MM.1S (cell line): ENCODE data around the gene DKC1.

Experiments used
- DNase-seq: peaks from one replicate; pipeline ENCODE4 v3.0.0-alpha.2; 2015
- H2AFZ ChIP-seq: fragments of 300-600 bp; sonication (generic); 2 replicates; pipeline ENCODE4 v1.6.0; 2016; ENCODE audit warnings: antibody characterized with exemption, low read length
- H3F3A ChIP-seq: fragments of 300-600 bp; sonication (generic); 2 replicates; pipeline ENCODE4 v1.6.1; 2016; ENCODE audit warnings: mild to moderate bottlenecking, antibody characterized with exemption, low read length, moderate library complexity, mixed read lengths; ENCODE audit not compliant: insufficient read depth
- H3K27ac ChIP-seq: fragments of 300-600 bp; sonication (generic); 2 replicates; pipeline ENCODE4 v1.5.1; 2016; ENCODE audit warnings: mild to moderate bottlenecking, low read length
- H3K27me3 ChIP-seq: fragments of 300-600 bp; sonication (generic); replicated peaks from 2 replicates; pipeline ENCODE4 v1.6.0; 2016; ENCODE audit warnings: low read length; ENCODE audit not compliant: insufficient read depth
- H3K36me3 ChIP-seq: fragments of 300-600 bp; sonication (generic); replicated peaks from 2 replicates; pipeline ENCODE4 v1.6.1; 2016; ENCODE audit warnings: mild to moderate bottlenecking, low read length, mixed read lengths; ENCODE audit not compliant: insufficient read depth
- H3K4me1 ChIP-seq: fragments of 300-600 bp; sonication (generic); 2 replicates; pipeline ENCODE4 v1.6.1; 2016; ENCODE audit warnings: low read length, mixed read lengths
- H3K4me2 ChIP-seq: fragments of 300-600 bp; sonication (generic); 2 replicates; pipeline ENCODE4 v1.6.0; 2016; ENCODE audit warnings: low read depth, low read length
- H3K4me3 ChIP-seq: fragments of 300-600 bp; sonication (generic); 2 replicates; pipeline ENCODE4 v1.5.1; 2016; ENCODE audit warnings: low read length, mixed read lengths
- H3K79me2 ChIP-seq: fragments of 300-600 bp; sonication (generic); 2 replicates; pipeline ENCODE4 v1.6.1; 2016; ENCODE audit warnings: mixed run types, low read length, mixed read lengths
- H3K9ac ChIP-seq: fragments of 300-600 bp; sonication (generic); 2 replicates; pipeline ENCODE4 v1.6.1; 2016; ENCODE audit warnings: low read length, mixed read lengths
- H3K9me2 ChIP-seq: fragments of 300-600 bp; sonication (generic); replicated peaks from 2 replicates; pipeline ENCODE4 v1.6.1; 2016; ENCODE audit warnings: mild to moderate bottlenecking, low read length, mixed read lengths; ENCODE audit not compliant: insufficient read depth
- H3K9me3 ChIP-seq: fragments of 300-600 bp; sonication (generic); replicated peaks from 2 replicates; pipeline ENCODE4 v1.6.1; 2016; ENCODE audit warnings: mild to moderate bottlenecking, low read length, mixed read lengths; ENCODE audit not compliant: insufficient read depth
- H4K20me1 ChIP-seq: fragments of 300-600 bp; sonication (generic); 2 replicates; pipeline ENCODE4 v1.6.1; 2016; ENCODE audit warnings: mild to moderate bottlenecking, low read length, moderate library complexity, mixed read lengths; ENCODE audit not compliant: insufficient read depth
- EZH2 ChIP-seq: fragments of 300-600 bp; sonication (generic); optimal IDR thresholded peaks from 2 replicates; pipeline ENCODE3; 2017; ENCODE audit warnings: low read depth, mild to moderate bottlenecking, antibody characterized with exemption, low read length, mixed read lengths
- EZH2phosphoT487 ChIP-seq: fragments of 300-600 bp; sonication (generic); IDR thresholded peaks from 2 replicates; pipeline ENCODE4 v1.6.1; 2018; ENCODE audit warnings: antibody characterized with exemption, low read length
- TF ChIP-seq, protein P1 (sequence below): fragments of 300-600 bp; sonication (generic); IDR thresholded peaks from 2 replicates; pipeline ENCODE4 v1.5.1; 2016; ENCODE audit warnings: antibody characterized with exemption, low read length, mixed read lengths

DKC1 gene

GRCh38 chrX:154791467-154791866 is 28.8 kb downstream of the DKC1 start:
- no peak overlapping the region for H3K4me2 ChIP-seq
- DNase-seq: no peak
- TF ChIP-seq, protein P1, sequence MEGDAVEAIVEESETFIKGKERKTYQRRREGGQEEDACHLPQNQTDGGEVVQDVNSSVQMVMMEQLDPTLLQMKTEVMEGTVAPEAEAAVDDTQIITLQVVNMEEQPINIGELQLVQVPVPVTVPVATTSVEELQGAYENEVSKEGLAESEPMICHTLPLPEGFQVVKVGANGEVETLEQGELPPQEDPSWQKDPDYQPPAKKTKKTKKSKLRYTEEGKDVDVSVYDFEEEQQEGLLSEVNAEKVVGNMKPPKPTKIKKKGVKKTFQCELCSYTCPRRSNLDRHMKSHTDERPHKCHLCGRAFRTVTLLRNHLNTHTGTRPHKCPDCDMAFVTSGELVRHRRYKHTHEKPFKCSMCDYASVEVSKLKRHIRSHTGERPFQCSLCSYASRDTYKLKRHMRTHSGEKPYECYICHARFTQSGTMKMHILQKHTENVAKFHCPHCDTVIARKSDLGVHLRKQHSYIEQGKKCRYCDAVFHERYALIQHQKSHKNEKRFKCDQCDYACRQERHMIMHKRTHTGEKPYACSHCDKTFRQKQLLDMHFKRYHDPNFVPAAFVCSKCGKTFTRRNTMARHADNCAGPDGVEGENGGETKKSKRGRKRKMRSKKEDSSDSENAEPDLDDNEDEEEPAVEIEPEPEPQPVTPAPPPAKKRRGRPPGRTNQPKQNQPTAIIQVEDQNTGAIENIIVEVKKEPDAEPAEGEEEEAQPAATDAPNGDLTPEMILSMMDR: no peak
- TF ChIP-seq EZH2phosphoT487: no peak
- TF ChIP-seq EZH2: no peak
- no peaks in the 10 kb centered on the region for H3K9me3 ChIP-seq
- no peak overlapping the region for H3K4me3 ChIP-seq
- peaks cover 6% of the 10 kb centered on the region; the same call in 1 of the 2 replicates for H3K79me2 ChIP-seq
- no peaks in the 10 kb centered on the region for H3K9me2 ChIP-seq
- H3K27ac ChIP-seq: no peak overlapping the region
- H3F3A ChIP-seq: no peaks in the 10 kb centered on the region
- no peak overlapping the region for H3K9ac ChIP-seq
- H3K4me1 ChIP-seq: 0 out of 2 replicates have a peak, but pooled peaks cover 5% of the 10 kb centered on the region
- H3K27me3 ChIP-seq: no peaks in the 10 kb centered on the region
- H3K36me3 ChIP-seq: no peaks in the 10 kb centered on the region
- no peak overlapping the region for H2AFZ ChIP-seq
- H4K20me1 ChIP-seq: no peaks in the 10 kb centered on the region

- Histone ChIP-seq H3K9me3 (no peaks in the 10 kb centered on the region), H3K79me2 (peaks cover 6% of the 10 kb centered on the region; the same call in 1 of the 2 replicates)
- TF ChIP-seq, protein P1: no peak
- TF ChIP-seq EZH2phosphoT487 (no peak), EZH2 (no peak)
These were observed 29.3 kb downstream of the DKC1 start for GRCh38 chrX:154791939-154792338.

GRCh38 chrX:154793084-154793795 is 30.6 kb downstream of the DKC1 start:
- Histone ChIP-seq H4K20me1 (no peaks in the 10 kb centered on the region), H3K4me1 (0 out of 2 replicates have a peak, but pooled peaks cover 5% of the 10 kb centered on the region), H3F3A (no peaks in the 10 kb centered on the region), H3K4me3 (no peak overlapping the region), H3K4me2 (no peak overlapping the region), H3K9me3 (no peaks in the 10 kb centered on the region), H3K27me3 (no peaks in the 10 kb centered on the region), H3K79me2 (peaks cover 10% of the 10 kb centered on the region; the same call in 1 of the 2 replicates), H2AFZ (no peak overlapping the region), H3K9ac (no peak overlapping the region), H3K9me2 (no peaks in the 10 kb centered on the region), H3K36me3 (no peaks in the 10 kb centered on the region), H3K27ac (no peak overlapping the region)
- no peak for DNase-seq
- TF ChIP-seq, protein P1: no peak
- TF ChIP-seq EZH2 (no peak), EZH2phosphoT487 (no peak)

More at GRCh38 chrX:154791939-154792338, 29.3 kb downstream of the DKC1 start:
- H3K4me3 ChIP-seq: no peak overlapping the region
- no peaks in the 10 kb centered on the region for H4K20me1 ChIP-seq
- H3K27me3 ChIP-seq: no peaks in the 10 kb centered on the region
- H3K27ac ChIP-seq: no peak overlapping the region
- H3K36me3 ChIP-seq: no peaks in the 10 kb centered on the region
- H3K9ac ChIP-seq: no peak overlapping the region
- H2AFZ ChIP-seq: no peak overlapping the region
- 0 out of 2 replicates have a peak, but pooled peaks cover 5% of the 10 kb centered on the region for H3K4me1 ChIP-seq
- H3K4me2 ChIP-seq: no peak overlapping the region
- H3K9me2 ChIP-seq: no peaks in the 10 kb centered on the region
- no peaks in the 10 kb centered on the region for H3F3A ChIP-seq
- no peak for DNase-seq
